NCI-H2196 treated with DMSO at 0.1 percent for 48 hours (cell line): ENCODE data around the gene GTF2E1.
"Not testable (repeated sequence)": the region's sequence is repeated elsewhere in the genome, so short reads cannot be mapped to it uniquely, and the experiment has no call there.

ENCODE experiments used
- DNase-seq: peaks from one replicate; lab custom pipeline; 2025; ENCODE audit not compliant: unreplicated experiment; lab: John Stamatoyannopoulos, UW

Gene GTF2E1

GRCh38 chr3:120753810-120754209, 11.3 kb downstream of the GTF2E1 start:
- no peak for DNase-seq

- no peak for DNase-seq
Observed at GRCh38 chr3:120756061-120756460, 13.5 kb downstream of the GTF2E1 start.

DNA sequence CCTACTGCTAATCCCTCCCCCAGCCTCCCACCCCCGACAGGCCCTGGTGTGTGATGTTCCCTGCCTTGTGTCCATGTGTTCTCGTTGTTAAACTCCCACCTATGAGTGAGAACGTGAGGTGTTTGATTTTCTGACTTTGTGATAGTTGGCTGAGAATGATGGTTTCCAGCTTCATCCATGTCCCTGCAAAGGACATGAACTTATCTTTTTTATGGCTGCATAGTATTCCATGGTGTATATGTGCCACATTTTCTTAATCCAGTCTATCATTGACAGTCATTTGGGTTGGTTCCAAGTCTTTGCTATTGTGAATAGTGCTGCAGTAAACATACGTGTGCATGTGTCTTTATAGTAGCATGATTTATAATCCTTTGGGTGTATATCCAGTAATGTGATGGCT, 16.0 kb downstream of the GTF2E1 start:
- DNase-seq, result not testable (repeated sequence)

DNA sequence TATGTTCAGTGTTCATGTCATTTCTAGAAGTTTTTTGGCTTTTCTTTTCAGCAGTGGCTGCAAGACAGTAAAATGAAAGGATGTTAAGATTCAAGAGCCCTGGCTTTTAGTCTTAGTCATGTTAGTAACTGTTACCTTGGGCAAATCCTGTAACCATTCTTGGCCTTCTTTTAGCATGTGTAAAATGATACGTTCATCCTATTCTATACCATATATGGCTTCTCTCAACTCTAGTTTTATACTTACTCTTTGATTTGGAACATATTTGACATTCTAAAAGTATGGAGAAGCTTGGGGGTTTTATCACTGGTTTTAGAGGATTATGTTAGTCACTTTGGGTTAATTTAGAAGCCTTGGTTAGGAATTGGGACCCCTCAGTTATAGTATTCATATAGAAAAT, 20.1 kb downstream of the GTF2E1 start:
- DNase-seq, result no peak

- no peak for DNase-seq
Observed at GRCh38 chr3:120763601-120764000, 21.1 kb downstream of the GTF2E1 start.

- no peak for DNase-seq
Observed at GRCh38 chr3:120764206-120764605, 21.7 kb downstream of the GTF2E1 start.

- DNase-seq, result no peak
Observed at GRCh38 chr3:120765830-120766493, 23.4 kb downstream of the GTF2E1 start.

GRCh38 chr3:120766576-120766975, 24.0 kb downstream of the GTF2E1 start:
- no peak for DNase-seq

- DNase-seq, result peak; percentile 27
Observed at GRCh38 chr3:120767106-120767505, 24.6 kb downstream of the GTF2E1 start.

GRCh38 chr3:120769436-120769835, 26.9 kb downstream of the GTF2E1 start:
- no peak for DNase-seq

GRCh38 chr3:120770891-120771290, 28.3 kb downstream of the GTF2E1 start:
- DNase-seq, result no peak

DNA sequence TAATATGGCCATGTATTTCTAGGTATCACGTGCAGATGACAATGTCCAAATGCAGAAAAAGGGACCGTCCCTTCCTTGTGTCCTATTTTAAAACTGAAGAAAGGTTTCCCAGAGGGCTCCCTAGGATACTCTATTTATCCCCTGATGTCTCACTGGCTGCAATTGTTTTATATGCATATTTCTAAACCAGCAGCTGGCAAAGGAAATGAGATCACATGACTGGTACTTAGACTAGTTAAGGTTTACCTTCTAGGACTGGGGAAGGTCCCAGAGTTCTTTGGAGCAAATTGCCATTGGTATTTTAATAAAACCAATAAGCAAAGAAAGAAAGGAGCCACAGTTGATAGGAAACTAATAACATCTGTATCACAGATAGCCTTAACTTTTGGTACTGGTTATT, 29.5 kb downstream of the GTF2E1 start:
- DNase-seq, result no peak

DNA sequence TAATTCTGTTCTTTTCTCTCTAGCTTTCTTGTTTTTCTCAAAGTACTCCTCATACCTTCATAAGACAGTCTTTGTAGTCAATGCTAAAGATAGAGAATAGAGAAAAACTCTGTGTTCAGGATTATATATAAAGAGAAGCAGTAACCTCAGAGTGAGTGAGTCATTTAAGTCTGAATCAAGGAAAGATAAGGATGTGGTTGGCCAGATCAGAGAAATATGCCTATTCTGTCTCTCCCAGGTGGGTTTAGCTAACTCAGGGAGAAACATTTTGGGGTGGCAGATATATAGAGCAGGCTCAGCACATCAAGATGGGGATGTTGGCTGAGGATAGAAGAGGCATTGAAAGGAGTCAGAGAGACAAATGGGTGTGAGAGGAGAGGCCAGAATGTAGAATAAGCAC, 31.4 kb downstream of the GTF2E1 start:
- no peak for DNase-seq

- DNase-seq, result no peak
Observed at GRCh38 chr3:120775411-120775810, 32.9 kb downstream of the GTF2E1 start.

- DNase-seq, result no peak
Observed at GRCh38 chr3:120778776-120779175, 36.2 kb downstream of the GTF2E1 start.

GRCh38 chr3:120780977-120781376, 38.4 kb downstream of the GTF2E1 start:
- no peak for DNase-seq

DNA sequence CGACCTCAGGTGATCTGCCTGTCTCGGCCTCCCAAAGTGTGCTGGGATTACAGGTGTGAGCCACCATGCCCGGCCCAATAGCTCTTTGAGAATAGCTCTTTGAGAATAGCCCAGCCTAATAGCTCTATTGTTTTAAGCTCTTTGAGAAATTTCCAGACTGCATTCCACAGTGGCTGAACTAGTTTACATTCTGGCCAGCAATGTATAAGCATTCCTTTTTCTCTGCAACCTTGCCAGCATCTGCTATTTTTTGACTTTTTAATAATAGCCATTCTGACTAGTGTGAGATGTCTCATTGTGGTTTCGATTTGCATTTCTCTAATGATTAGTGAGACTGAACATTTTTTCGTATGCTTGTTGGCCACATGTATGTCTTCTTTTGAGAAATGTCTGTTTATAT, 43.3 kb downstream of the GTF2E1 start:
- DNase-seq, result not testable (repeated sequence)

DNA sequence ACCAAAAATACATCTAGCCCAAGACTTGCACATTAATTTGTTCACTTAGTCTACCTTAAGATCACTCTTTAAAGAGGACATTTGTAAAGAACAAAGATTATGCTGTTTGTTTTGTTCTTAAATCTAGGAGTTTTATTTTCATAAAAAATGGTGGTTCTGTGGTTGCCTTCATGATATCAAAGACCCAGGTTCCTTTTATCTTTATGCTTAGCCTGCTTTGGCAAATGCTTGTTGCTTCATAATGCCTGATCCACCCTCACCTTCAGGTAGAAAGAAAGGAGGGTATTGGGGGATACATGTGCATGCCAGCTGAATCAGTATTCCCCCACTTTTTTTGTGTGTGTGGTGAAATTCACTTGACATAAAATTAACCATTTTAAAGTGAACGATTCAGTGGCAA, 48.5 kb downstream of the GTF2E1 start:
- no peak for DNase-seq

DNA sequence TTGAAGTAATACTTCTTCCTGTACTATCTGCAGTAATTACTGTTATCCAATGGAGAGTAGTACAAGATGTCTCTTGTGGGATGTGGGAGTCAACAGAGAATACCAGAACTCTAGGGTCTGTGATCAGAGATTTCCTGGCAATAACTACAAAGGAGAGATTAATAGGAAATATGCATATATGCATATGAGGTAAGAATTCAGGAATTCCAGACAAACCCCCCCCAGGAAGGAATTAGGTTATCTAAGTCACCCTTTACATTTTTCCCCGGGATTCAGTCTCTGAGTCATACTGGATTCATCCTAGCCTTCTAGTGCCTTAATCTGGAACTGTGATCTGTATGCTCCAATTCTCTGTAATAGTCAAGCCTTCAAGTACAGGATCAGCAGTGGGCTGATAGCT, 49.4 kb downstream of the GTF2E1 start:
- no peak for DNase-seq

GRCh38 chr3:120793601-120794000, 51.1 kb downstream of the GTF2E1 start:
- DNase-seq, result no peak

DNA sequence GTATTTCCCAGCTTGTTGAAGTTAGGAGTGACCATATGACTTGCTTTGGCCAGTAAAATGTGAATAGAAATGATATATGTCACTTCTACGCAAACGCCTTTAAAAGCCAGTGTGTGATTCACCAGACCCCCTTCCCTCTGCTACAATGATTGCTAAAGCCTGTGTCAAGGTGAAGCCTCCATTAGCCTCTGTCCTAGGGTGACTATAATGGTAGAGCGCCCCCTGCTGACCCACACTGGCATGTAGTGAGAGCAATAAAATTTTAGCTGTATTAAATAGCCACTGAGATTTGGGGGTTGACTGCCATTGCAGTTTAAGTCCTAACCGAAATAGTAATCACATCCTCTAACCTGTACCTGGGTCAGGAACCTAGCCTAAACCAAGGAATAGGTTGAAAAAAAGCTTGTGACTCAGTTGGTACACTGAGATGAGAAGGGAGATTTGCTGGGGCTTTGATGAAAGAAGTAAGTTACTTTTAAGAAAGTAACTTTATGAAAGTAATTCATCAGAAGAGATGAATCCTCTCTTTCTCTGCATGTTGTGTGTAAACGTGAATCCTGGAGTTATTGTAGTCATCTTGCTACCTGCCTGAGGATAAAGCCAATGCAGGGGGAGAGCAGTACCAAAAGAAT, 52.6 kb downstream of the GTF2E1 start:
- DNase-seq, result no peak

DNA sequence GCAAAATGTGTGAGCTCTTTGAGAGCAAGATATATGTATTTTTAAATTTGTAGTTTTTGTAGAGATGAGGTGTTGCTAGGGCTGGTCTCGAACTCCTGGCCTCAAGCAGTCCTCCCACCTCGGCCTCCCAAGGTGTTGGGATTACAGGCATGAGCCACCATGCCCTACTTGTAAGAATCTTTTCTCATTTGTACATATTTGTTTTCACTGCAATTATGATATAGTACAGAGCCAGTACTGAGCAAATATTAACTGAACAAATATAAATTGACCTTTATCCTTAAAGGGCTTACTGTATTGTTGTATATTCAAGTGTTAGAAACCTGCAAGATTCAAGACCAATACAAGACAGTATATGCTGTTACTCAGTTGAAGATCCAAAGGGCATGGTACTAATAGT, 53.4 kb downstream of the GTF2E1 start:
- DNase-seq, result no peak

- DNase-seq, result no peak
Observed at GRCh38 chr3:120796976-120797375, 54.4 kb downstream of the GTF2E1 start.
